Measurements from ENCODE around the gene SCIMP.
"Not testable (repeated sequence)": the region's sequence is repeated elsewhere in the genome, so short reads cannot be mapped to it uniquely, and the experiment has no call there.

SCIMP gene

DNA sequence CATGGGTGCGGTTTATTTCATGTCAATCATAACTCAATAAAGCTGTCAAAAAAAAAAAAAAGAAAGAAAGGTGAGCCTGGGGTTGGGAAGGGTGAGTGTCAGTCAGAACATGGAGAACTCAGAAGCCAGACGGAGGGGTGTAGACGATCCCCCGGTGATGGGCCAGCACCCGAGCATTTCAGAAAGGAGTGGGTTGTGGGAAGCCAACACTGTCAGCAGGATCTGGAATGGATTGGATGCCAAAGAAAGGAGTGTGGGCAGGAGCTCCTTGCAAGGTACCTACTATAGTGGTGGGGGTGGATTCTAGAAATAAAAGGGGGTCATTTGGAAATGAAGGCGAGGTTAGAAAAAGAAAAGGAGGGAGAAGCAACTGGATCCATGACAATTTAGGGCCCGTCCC lies 19.8 kb upstream of the SCIMP start:
- TF ChIP-seq ZNF274 (IDR thresholded peaks at IDR 0.05; ENCODE audit: low read depth, low read length) = no peak
- H3K4me3 ChIP-seq (ENCODE audit: low read length) = no peak overlapping the region; the same call in 1 of the 2 replicates

GRCh38 chr17:5249615-5250014 lies 15.0 kb upstream of the SCIMP start:
- H3K4me3 ChIP-seq (ENCODE audit: low read length) = no peak overlapping the region
- no peak for TF ChIP-seq ZNF274 (IDR thresholded peaks at IDR 0.05; ENCODE audit: low read depth, low read length)

DNA sequence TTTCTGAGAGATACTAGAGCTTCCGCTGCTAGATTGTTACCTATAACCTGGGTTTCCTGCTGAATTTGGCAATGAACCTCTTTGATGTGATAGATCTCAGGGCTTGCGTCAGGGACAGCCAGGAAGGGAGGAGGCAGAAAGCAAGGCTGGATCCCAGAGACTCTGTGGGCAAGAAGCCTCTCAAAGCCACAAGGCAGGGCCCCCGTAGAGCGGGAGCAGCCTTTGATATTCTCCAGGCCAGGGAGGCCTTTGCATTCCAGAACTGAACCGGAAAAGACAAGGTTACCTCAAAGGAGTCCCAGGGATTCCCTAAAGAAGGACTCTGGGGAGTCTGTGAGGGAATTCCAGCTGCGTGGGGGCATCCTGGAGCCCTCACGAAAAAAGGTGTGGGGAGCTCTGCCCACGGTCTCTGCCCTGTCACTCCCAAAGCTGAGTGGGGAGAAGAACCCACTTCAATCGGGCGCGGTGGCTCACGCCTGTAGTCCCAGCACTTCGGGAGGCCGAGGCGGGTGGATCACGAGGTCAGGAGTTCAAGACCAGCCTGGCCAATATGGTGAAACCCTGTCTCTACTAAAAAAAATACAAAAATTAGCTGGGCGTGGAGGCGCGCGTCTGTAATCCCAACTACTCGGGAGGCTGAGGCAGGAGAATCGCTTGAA lies 14.3 kb upstream of the SCIMP start:
- no peak for TF ChIP-seq ZNF274 (IDR thresholded peaks at IDR 0.05; ENCODE audit: low read depth, low read length)
- no peak overlapping the region for H3K4me3 ChIP-seq (ENCODE audit: low read length)

GRCh38 chr17:5247621-5248020 lies 13.0 kb upstream of the SCIMP start:
- TF ChIP-seq ZNF274 (IDR thresholded peaks at IDR 0.05; ENCODE audit: low read depth, low read length) = no peak
- H3K4me3 ChIP-seq (ENCODE audit: low read length) = no peak overlapping the region

- H3K4me3 ChIP-seq (ENCODE audit: low read length) = no peak overlapping the region; the same call in 1 of the 2 replicates
- TF ChIP-seq ZNF274 (IDR thresholded peaks at IDR 0.05; ENCODE audit: low read depth, low read length) = no peak
Observed at GRCh38 chr17:5241861-5242671, 7.4 kb upstream of the SCIMP start.

GRCh38 chr17:5239769-5240168 lies 5.1 kb upstream of the SCIMP start:
- not testable (repeated sequence) for H3K4me3 ChIP-seq (ENCODE audit: low read length)

GRCh38 chr17:5238333-5238732 lies 3.7 kb upstream of the SCIMP start:
- H3K4me3 ChIP-seq (ENCODE audit: low read length) = no peak overlapping the region
- TF ChIP-seq ZNF274 (IDR thresholded peaks at IDR 0.05; ENCODE audit: low read depth, low read length) = no peak

- H3K4me3 ChIP-seq (ENCODE audit: low read length) = no peak overlapping the region
- TF ChIP-seq ZNF274 (IDR thresholded peaks at IDR 0.05; ENCODE audit: low read depth, low read length) = no peak
Observed at GRCh38 chr17:5237541-5238016, 2.9 kb upstream of the SCIMP start.

GRCh38 chr17:5236938-5237540 lies 2.4 kb upstream of the SCIMP start:
- H3K4me3 ChIP-seq (ENCODE audit: low read length) = no peak overlapping the region
- TF ChIP-seq ZNF274 (IDR thresholded peaks at IDR 0.05; ENCODE audit: low read depth, low read length) = no peak

- peak overlapping the region; percentile 46; the same call in 1 of the 2 replicates for H3K4me3 ChIP-seq (ENCODE audit: low read length)
Observed at GRCh38 chr17:5233492-5233891, 1.2 kb downstream of the SCIMP start.

GRCh38 chr17:5226940-5227878 lies 7.5 kb downstream of the SCIMP start:
- no peak for TF ChIP-seq ZNF274 (IDR thresholded peaks at IDR 0.05; ENCODE audit: low read depth, low read length)

GRCh38 chr17:5225668-5226457 lies 8.8 kb downstream of the SCIMP start:
- no peak overlapping the region for H3K4me3 ChIP-seq (ENCODE audit: low read length)
- no peak for TF ChIP-seq ZNF274 (IDR thresholded peaks at IDR 0.05; ENCODE audit: low read depth, low read length)

More at GRCh38 chr17:5226940-5227878, 7.5 kb downstream of the SCIMP start:
- H3K4me3 ChIP-seq (ENCODE audit: low read length) = peak overlapping the region; percentile 12; the same call in 1 of the 2 replicates

- not testable (repeated sequence) for H3K4me3 ChIP-seq (ENCODE audit: low read length)
Observed at GRCh38 chr17:5221912-5222311, 12.7 kb downstream of the SCIMP start.
